ENCODE measurements around the gene CETN2. TPM values are rescaled to one million over a fixed set of nuclear protein-coding genes. Genes with fewer than 3 reads are reported as not detected.
"Not testable (repeated sequence)": the region's sequence is repeated elsewhere in the genome, so short reads cannot be mapped to it uniquely, and the experiment has no call there.

The CETN2 gene
- total RNA-seq = 32.4 TPM

DNA sequence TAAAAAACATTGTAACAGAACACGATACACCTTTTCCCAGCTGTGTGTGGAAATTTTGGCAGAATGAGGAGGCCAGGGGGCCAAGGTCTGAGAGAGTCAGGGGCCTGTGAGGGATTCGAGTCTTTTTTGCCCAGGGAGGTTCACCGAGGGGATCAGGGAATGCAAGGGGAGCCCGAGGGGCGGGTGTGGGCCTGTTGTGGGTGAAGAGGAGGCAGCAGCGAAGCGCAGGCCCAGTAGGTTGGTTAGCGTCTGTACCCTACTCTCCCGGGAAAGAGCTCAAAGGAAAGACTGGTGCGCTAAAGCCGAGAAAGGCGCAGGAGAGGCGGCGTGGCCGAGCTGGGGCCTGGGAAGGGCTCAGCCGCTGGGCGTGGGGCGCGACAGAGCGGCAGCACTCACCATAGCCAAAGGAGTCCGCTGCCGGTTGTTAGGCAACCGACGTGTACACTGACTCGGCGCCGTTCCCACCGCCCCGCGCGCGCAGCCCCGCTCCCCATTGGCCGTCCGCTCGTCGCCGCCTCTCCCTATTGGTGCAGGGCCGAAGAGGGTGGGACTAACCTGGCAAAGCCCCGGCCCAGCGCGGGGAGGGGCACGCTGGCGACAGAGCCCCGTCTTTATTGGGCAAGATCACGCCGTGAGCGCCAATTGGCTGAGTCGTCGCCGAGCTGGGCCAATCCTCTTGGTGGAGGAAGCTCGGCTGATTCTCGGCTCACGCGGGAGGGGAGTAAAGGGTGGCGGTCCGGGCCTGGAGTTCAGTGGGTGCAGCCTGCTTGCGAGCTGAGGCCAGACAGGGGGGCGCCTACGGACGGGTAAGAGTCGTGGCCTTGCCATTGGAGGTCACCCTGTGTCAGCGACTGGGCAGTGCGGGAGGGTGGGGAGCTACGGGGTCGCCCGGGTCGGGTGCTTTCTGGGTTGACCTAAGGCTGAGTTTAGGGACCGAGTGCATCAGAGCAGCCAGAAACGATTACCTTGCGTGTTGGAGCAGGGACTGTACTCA, at the start of gene CETN2, which contains the start of gene NSDHL:
Gene CETN2, minus strand, starts transcription at position 446 of the 994 bp plus-strand sequence. Its CDS starts 47 bp downstream, at position 399.
Gene NSDHL, plus strand, starts transcription at position 752 of the 994 bp plus-strand sequence. CDS start 15,262 bp downstream, outside the sequence.
- ATAC-seq = peak; percentile 99

GRCh38 chrX:152878976-152879755, 48.6 kb upstream of the CETN2 start:
- ATAC-seq = peak; percentile 74

DNA sequence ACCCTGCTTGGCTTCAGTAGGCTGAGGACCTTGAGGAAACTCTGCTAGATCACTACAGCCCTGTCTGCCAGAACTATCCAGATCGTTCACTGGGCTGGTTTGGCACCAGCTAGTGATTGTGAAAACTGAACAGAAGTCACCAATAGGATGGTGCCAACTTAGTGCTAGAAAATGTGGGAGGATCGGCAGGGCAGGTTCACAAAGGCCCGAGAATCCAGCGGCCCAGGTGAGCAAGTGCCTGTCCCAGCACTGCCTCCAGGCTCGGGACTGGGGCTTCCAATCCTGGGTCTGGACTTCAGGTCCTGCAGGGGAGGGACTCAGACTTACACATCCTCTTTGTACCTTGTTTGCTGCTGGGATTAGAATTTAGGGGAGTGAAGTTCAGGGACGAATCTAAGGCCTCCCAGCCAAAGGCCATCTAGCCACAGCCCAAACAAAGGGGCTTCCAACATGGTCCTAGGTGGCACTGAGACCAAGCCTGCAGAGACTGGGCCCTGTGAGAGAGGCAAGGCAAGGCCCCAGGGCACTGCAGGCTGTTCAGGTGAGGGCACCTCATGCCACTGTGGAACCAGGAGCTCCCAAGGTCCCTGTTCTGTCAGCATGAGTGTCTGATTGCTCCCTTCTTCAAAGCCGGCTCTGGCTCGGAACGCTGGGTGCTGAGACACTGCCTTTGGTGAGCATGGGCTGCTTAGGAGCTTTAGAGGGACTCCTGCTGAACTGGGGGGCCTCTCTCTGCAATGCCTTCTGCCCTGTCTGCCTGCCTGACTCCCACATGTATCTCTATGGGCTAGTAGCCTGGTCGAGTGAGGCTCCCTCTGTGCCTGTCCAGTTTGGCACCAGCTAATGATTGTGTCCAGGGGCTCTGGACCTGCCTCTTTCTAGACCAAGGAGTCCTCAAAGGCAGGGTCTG, 46.6 kb upstream of the CETN2 start:
- ATAC-seq = peak; percentile 80

GRCh38 chrX:152873361-152873760, 42.8 kb upstream of the CETN2 start:
- no peak for ATAC-seq

GRCh38 chrX:152872522-152872921, 42.0 kb upstream of the CETN2 start:
- no peak for ATAC-seq

- ATAC-seq = no peak
These were observed 40.7 kb upstream of the CETN2 start for GRCh38 chrX:152871260-152871659.

DNA sequence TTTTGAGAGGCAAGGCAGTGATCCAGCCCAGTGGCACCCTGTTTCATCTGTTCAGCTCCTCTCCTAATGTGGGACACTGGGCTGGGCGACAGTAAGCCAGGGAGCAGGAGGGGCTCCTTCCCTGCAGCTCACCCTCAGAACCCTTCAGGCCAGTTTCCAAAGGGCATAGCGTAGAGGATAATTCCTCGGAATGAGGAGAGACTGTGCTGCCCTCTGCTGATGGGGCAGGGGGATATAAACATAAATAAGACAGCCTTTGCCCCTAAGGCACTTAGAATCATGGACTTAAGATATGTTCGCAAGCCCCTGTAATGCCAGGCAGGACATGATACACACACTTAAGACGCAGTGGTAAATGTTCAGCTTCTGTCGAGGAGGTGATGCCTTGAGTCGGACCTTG, 39.4 kb upstream of the CETN2 start:
- ATAC-seq = no peak

- ATAC-seq = no peak
These were observed 35.8 kb upstream of the CETN2 start for GRCh38 chrX:152866386-152866785.

DNA sequence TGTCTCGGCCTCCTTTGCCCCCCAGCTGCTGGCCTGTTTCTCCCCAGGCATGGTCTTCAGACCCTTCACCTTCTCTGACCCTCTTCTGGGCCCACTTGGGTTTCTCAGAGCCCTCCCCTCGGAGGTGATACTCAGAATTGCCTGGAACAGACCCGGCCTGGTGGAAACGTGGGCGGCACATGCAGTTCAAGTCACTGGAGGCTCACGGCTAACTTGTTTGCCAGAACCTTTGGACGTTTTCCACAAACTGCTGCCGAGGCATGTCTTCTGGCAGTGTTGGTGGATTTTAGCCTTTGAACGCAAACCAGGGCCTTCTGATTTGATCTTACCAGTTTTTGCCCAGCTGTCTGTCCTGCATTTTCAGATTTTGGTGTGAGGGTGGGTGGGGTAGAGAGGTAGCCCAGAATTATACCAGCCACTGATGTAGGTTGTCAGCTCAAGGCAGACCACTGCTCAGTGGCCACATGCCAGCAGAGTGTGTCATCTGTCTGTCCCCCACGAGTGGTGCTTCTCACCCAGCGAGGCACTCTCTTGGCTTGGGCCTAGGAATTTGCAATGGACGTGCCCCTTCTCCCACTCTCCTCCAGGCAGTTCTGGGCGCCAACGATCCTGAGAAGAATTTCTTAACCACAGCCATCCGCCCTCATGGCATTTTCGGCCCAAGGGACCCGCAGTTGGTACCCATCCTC, 34.8 kb upstream of the CETN2 start:
- peak; percentile 14 for ATAC-seq

- no peak for ATAC-seq
These were observed 31.3 kb upstream of the CETN2 start for GRCh38 chrX:152861826-152862225.

DNA sequence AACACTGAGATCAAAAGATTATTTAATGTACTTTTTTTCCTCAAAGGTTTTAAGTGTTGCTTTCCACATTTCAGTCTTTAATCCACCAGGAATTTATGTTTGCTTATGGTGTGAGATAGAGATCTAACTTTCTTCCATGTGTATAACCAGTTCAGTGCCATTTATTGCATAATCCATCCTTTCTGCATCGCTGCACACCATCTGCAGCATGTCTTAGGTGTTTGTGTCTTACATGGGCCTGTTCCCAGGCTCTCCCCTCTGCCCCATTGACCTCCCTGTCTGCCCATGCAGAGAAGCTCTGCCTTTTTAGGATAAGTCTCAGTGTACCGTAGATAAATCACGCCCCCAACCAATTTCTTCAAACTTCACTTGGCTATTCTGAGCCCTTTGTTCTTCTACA, 30.6 kb upstream of the CETN2 start:
- peak; percentile 74 for ATAC-seq

GRCh38 chrX:152853986-152854385, 23.4 kb upstream of the CETN2 start:
- no peak for ATAC-seq

DNA sequence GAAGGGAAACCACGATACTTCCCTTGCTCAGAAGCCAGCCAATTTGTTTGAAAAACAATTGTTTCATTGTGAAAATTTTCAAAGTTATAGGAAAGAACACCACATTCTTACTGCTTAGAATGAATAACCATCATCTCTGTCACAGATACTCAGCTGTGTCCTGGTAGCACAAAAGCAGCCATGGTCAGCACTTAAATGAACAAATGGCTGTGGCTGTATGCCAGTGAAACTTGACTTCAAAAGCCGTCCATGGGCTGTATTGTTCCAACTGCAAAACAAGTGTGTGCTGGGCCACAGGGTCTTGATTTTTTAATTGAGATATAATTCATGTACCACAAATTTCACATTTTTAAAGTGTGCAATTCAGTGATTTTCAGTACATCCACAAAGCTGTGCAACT, 19.9 kb upstream of the CETN2 start:
- ATAC-seq = no peak

- no peak for ATAC-seq
These were observed 16.7 kb upstream of the CETN2 start for GRCh38 chrX:152847281-152847680.

GRCh38 chrX:152845618-152846240, 15.2 kb upstream of the CETN2 start:
- ATAC-seq = no peak

DNA sequence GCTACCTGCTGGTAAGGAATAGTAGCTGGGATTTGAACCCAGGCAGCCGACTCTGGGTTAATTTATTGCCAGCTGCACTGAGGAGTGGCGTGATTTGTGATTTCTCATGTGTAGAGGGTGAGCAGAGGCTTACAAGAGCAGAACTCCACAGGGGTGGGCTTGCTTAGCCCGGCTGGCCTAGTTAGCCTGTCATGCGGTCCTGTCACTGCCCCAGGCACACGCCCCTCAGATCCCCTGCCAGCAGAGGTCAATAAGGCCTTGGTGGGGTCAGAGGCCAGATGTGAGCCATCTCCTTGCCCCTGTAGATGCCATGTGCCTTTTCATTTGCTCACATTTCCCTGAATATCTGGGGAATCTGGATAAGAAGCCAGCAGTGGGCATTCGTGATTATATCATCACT, 13.7 kb upstream of the CETN2 start:
- peak; percentile 10 for ATAC-seq

DNA sequence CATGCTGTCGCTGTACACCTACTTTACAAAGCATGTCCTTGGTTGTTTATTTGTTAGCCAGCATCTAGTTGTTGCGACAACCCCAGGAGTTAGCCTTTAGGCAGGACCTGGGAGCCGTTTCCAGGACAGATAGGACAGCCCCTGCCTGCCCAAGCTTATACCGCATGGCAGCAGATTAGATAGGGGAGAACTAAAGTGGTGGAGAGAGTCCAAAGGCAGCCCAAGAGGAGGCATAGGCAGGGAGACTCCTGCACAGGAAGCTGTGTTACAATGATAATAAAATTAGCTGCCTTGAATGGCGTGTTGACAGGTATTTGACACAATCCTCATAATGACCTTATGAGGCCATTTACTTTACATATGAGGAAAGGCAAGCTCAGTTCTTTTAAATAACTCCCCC, 13.3 kb upstream of the CETN2 start:
- no peak for ATAC-seq

- no peak for ATAC-seq
These were observed 12.3 kb upstream of the CETN2 start for GRCh38 chrX:152842772-152843338.

- not testable (repeated sequence) for ATAC-seq
These were observed 4.9 kb upstream of the CETN2 start for GRCh38 chrX:152835470-152835869.

DNA sequence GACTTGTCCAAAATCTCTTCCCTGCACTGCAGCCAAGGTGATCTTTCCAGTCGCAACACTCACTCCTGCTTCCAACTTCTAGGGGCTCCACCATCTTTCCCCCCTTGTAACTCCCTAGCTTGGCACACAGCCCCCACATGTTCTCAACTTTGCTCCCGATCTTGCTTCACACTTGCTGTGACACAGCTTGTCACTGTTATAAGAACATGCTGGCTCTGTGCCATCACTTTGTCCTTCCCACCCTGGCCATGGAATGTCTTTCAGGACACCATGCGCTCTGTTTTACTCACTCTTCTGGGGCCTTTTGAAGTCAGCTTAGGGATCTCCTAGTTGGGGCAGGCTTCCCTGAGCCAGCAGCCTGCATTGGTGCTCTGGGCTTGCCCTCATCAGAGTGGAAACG, 2.8 kb upstream of the CETN2 start:
- no peak for ATAC-seq

DNA sequence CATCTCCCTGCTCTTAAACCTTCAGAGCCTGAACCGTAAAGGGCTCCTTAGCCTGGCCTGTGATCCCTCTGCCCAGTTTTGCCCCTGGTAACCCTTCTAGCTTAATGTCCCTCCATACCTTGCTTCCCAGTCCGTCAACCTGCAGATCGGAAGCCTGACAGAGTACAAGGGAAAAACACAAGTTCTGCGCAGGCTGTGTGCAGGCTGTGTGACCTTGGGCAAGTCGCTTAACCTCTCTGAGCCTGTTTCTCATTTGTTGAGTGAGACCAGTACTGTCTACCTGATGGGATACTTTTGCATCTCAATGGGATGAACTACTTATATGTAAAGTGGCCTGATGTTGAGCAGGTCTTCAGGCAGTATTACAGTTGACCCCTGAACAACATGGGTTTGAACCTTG, 2.0 kb upstream of the CETN2 start:
- ATAC-seq = no peak

All from esophagus mucosa (tissue), 1 donor.